NK-92 (cell line): Measurements from ENCODE around the gene SYNGR4.

Experiments used
- DNase-seq: peaks from one replicate; lab custom pipeline; 2025; ENCODE audit not compliant: unreplicated experiment; lab: John Stamatoyannopoulos, UW

The SYNGR4 gene

GRCh38 chr19:48396016-48396823, 32.1 kb downstream of the SYNGR4 start:
- DNase-seq = no peak

- no peak for DNase-seq
These were observed 32.6 kb downstream of the SYNGR4 start for GRCh38 chr19:48396824-48397176.

- no peak for DNase-seq
These were observed 33.3 kb downstream of the SYNGR4 start for GRCh38 chr19:48397263-48398101.

GRCh38 chr19:48398102-48398374, 33.9 kb downstream of the SYNGR4 start:
- no peak for DNase-seq

DNA sequence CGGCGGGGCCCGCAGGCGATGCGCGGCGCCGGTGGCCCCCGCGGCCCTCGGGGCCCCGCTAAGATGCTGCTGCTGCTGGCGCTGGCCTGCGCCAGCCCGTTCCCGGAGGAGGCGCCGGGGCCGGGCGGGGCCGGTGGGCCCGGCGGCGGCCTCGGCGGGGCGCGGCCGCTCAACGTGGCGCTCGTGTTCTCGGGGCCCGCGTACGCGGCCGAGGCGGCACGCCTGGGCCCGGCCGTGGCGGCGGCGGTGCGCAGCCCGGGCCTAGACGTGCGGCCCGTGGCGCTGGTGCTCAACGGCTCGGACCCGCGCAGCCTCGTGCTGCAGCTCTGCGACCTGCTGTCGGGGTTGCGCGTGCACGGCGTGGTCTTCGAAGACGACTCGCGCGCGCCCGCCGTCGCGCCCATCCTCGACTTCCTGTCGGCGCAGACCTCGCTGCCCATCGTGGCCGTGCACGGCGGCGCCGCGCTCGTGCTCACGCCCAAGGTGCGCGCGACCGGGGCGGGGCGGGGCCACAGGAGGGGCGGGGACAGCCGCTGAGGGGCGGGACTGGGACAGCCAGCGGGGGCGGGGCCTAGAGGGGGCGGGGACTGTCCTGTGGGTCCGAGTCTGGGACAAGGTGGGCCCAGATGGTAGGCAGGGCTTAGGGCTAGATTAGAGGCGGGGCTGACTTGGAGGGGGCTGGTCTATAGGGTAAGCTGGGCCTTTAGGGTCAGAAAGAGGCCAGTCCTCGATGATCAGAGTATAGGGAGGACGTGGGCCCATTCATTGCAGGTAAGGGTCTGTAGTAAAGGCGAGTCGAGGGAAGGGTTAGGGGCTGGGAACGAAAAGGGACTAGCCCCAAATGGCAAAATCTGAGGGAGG, 34.4 kb downstream of the SYNGR4 start:
- DNase-seq = no peak

DNA sequence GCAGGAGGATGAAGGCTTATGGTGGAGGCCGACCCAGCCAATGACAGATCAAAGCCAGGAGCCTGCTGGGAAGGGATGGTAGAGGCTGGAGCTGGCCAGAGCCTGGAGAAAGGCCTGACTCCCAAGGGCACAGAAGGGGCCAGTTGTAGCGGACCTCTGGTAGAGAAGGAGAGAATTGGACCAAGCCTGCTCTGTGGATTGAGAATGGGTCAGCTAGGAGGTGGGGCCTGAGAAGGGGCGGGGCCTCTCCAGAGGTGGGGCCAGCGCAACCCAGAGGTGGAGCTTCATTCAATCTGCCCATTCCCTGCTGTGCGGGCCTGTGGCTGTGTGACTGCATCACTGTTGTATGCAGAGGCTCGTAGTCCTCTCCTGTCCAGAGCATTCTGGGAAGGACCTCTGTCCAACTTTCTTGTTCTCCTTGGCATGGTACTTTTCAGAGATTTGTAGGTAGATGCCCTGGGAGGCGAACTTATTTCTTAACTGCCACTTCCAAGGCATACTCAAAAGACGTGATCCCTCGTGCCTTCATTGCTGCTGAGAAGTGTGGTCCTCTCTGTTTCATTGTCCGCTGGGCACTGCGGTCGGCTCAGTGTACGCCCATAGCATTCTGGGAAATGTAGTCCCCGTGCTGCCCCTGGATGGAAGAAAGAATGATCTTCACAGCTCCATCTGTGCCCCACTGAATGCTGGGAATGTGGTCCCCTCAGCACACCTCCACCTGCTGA, 36.0 kb downstream of the SYNGR4 start:
- no peak for DNase-seq

DNA sequence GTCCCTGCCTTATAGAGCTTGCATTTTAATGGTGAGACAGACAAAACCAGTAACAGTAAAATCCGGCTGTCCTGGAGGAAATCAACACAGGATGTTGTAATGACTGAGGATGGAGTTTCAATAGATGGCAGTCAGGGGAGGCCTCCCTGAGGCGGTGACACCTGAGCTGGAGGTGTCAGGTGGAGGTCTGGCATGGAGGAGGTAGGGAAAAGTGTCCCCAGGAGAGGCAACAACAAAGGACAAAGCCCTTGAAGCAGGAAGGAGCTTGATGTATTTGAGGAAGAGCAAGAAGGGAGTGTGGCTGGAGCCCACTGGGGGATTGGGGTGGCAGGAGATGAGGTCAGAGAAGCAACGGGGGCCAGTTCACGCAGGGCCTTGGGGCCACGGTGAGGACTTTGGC, 37.1 kb downstream of the SYNGR4 start:
- no peak for DNase-seq

GRCh38 chr19:48403606-48404005, 39.4 kb downstream of the SYNGR4 start:
- DNase-seq = no peak

DNA sequence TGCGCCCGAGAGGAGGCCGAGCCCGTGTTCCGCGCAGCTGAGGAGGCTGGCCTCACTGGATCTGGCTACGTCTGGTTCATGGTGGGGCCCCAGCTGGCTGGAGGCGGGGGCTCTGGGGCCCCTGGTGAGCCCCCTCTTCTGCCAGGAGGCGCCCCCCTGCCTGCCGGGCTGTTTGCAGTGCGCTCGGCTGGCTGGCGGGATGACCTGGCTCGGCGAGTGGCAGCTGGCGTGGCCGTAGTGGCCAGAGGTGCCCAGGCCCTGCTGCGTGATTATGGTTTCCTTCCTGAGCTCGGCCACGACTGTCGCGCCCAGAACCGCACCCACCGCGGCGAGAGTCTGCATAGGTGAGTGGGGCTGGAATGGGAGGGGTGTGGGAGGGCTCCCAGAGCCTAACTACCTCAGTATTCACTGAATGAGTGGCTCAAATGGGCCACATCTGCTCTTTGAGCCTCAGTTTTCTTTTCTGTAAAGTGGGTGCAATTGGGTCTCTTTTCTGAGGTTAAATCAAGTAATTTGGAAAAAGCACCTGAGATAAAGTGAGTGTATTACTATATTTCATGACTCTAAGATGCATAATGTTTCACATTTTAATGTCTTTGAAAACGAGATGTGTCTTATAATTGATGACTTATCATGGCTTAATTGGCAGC, 41.0 kb downstream of the SYNGR4 start:
- no peak for DNase-seq

DNA sequence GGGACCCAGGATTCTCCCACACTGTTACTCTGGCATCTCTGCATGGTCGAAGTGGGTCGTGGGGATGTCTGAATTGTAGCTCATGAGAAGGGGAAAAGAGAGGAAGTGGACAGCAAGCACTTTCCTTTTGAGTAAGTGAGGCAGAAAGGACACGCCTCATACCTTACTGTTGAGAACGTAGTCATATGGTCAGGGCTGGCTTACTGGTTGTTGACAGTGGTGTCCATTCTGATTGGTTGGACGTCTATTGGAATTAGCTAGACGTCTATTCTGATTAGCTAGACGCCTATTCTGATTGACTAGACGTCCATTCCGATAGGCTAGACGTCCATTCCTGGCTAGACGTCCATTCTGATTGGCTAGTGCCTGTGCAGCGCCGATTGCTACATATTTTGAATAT, 41.7 kb downstream of the SYNGR4 start:
- no peak for DNase-seq

GRCh38 chr19:48413879-48414587, 49.9 kb downstream of the SYNGR4 start:
- no peak for DNase-seq

DNA sequence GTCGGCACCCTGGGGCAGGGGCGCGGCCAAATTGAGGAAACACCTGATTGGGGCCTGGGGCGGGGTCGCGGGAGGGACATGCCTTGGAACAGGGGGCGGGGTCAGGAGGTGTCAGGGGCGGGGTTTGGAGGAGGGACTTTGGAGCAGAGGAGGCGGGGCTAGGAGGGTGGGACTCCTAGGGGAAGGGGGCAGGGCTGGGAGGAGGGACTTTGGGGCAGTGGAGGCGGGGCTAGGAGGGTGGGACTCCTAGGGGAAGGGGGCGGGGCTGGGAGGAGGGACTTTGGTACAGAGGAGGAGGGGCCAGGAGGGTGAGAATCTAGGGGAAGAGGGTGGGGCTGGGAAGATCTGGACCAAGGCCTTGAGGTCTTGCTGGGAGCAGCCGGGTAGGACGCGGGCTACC, 51.2 kb downstream of the SYNGR4 start:
- DNase-seq = no peak

DNA sequence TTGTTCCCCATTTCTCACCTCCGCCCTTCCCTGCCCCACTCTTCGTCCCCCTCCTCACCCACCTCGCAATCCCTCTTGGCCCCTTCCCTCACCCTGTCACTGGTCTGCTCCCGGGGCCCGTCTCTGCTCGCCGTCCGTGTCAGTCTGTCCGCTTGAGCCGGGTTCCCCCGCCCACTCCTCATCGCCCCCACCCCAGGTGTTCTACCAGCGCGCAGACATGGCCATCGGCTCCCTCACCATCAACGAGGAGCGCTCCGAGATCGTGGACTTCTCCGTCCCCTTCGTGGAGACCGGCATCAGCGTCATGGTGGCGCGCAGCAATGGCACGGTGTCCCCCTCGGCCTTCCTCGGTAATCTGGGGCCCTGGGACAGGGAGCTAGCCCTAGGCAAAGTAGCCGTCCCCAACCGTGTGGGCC, 51.6 kb downstream of the SYNGR4 start:
- no peak for DNase-seq

DNA sequence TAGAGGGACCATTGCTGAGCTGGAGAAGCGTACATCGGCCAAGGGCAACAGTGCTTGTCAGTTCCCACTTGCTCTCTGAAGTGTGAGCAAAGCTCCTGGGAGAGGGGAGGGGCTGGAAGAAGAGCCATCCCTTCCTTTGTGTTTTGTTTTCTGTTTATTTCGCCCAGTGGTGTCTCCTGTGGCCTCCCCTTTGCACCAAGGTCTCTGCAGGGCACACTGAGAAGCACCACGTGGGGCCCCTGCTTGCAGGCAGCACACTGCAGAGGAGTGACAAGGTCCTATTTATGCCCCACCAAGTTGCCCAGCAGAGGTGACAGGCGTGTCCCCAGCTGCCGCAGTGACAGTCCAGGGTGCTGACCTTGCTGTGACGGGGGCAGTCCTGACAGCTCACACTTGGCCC, 53.3 kb downstream of the SYNGR4 start:
- no peak for DNase-seq

GRCh38 chr19:48418317-48419064, 54.3 kb downstream of the SYNGR4 start:
- DNase-seq = no peak

DNA sequence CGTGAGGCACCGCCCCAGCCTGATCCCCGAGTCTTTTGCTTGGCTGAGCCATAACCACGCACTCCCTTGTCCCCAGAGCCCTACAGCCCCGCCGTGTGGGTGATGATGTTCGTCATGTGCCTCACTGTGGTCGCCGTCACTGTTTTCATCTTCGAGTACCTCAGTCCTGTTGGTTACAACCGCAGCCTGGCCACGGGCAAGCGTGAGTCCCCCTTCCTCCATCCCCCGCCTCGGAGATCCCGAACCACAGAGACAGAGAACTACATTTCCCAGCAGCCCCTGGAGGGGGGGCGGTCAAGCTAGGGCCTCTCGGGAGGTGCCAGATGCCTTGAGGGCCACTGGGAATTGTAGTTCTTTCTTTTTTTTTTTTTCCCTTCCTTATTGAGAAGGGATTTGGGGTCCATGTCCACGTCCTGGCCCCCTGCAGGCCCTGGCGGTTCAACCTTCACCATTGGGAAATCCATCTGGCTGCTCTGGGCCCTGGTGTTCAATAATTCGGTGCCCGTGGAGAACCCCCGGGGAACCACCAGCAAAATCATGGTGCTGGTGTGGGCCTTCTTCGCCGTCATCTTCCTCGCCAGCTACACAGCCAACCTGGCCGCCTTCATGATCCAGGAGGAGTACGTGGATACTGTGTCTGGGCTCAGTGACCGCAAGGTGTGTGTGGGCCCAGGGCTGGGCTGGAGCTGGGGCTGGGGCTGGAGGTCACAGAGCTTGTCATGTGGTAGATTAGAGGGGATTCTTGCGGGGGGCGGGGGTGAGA, 55.2 kb downstream of the SYNGR4 start:
- no peak for DNase-seq

GRCh38 chr19:48421548-48421947, 57.4 kb downstream of the SYNGR4 start:
- no peak for DNase-seq

GRCh38 chr19:48424694-48425219, 60.6 kb downstream of the SYNGR4 start:
- no peak for DNase-seq
